ENCODE results near the gene ZBTB42. TPM values are rescaled to one million over a fixed set of nuclear protein-coding genes. Genes with fewer than 3 reads are reported as not detected.
A peak's percentile ranks its signal among the peaks of the same experiment; 100 is the strongest.

The ZBTB42 gene
- total and polyA plus RNA-seq, 2 of the 13 experiments (the other 11 are each of a cell fraction or from before 2014, with no cell fraction given): 2.8 to 4.2 TPM

- TF ChIP-seq ATRX (CRISPR knock-in tag; IDR thresholded peaks at IDR 0.05; ENCODE audit: borderline replicate concordance): no peak
- no peak for TF ChIP-seq KLF15 (CRISPR knock-in tag; IDR thresholded peaks at IDR 0.05; ENCODE audit: borderline replicate concordance)
- no peak for TF ChIP-seq ELF4 (CRISPR knock-in tag; IDR thresholded peaks at IDR 0.05; ENCODE audit: borderline replicate concordance)
- no peak for TF ChIP-seq PRDM4 (CRISPR knock-in tag; IDR thresholded peaks at IDR 0.05; ENCODE audit: borderline replicate concordance)
- 0 out of 2 replicates have a peak, but pooled peaks have one; percentile 26 for TF ChIP-seq ZNF138 (CRISPR knock-in tag; IDR thresholded peaks at IDR 0.05; ENCODE audit: low read depth)
- peak; percentile 54; the same call in 1 of the 2 replicates for TF ChIP-seq POLR2G (IDR thresholded peaks at IDR 0.05; ENCODE audit: low read depth, low read length)
- TF ChIP-seq DDIT3 (CRISPR knock-in tag; IDR thresholded peaks at IDR 0.05): no peak
- TF ChIP-seq SOX13 (IDR thresholded peaks at IDR 0.05): no peak
- TF ChIP-seq SOX13 (CRISPR knock-in tag; conservative IDR thresholded peaks at IDR 0.05 in 1 of 2, IDR thresholded peaks at IDR 0.05 in 1 of 2): no peak
- TF ChIP-seq EEA1 (CRISPR knock-in tag; IDR thresholded peaks at IDR 0.05; ENCODE audit: borderline replicate concordance): 0 out of 2 replicates have a peak, but pooled peaks have one; percentile 69
- TF ChIP-seq RBFOX2 (IDR thresholded peaks at IDR 0.05; ENCODE audit: low read depth, low read length): peak; percentile 79
- TF ChIP-seq ZNF446 (CRISPR knock-in tag; IDR thresholded peaks at IDR 0.05): no peak
- no peak for TF ChIP-seq ZNF142 (CRISPR knock-in tag; IDR thresholded peaks at IDR 0.05)
- TF ChIP-seq SOX6 (IDR thresholded peaks at IDR 0.05): no peak
- TF ChIP-seq SOX6 (CRISPR knock-in tag; IDR thresholded peaks at IDR 0.05): 0 out of 2 replicates have a peak, but pooled peaks have one; percentile 31
- TF ChIP-seq CHD4 (IDR thresholded peaks at IDR 0.05; ENCODE audit: borderline replicate concordance, low read length): no peak
- peak; percentile 69; the same call in 1 of the 2 replicates for TF ChIP-seq ZC3H13 (CRISPR knock-in tag; IDR thresholded peaks at IDR 0.05)
Measured at GRCh38 chr14:104800771-104801519, at the start of gene ZBTB42 (continued).

Measured in HepG2 (cell line).